ENCODE measurements around the gene CENPE.

GRCh38 chr4:103168993-103169392 is 29.1 kb downstream of the CENPE start:
- TF ChIP-seq, protein P1, sequence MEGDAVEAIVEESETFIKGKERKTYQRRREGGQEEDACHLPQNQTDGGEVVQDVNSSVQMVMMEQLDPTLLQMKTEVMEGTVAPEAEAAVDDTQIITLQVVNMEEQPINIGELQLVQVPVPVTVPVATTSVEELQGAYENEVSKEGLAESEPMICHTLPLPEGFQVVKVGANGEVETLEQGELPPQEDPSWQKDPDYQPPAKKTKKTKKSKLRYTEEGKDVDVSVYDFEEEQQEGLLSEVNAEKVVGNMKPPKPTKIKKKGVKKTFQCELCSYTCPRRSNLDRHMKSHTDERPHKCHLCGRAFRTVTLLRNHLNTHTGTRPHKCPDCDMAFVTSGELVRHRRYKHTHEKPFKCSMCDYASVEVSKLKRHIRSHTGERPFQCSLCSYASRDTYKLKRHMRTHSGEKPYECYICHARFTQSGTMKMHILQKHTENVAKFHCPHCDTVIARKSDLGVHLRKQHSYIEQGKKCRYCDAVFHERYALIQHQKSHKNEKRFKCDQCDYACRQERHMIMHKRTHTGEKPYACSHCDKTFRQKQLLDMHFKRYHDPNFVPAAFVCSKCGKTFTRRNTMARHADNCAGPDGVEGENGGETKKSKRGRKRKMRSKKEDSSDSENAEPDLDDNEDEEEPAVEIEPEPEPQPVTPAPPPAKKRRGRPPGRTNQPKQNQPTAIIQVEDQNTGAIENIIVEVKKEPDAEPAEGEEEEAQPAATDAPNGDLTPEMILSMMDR (conservative IDR thresholded peaks at IDR 0.05; ENCODE audit: low read length) = no peak
- no peak for TF ChIP-seq EZH2phosphoT487 (IDR thresholded peaks at IDR 0.05; ENCODE audit: borderline replicate concordance, low read depth, low read length)

Data from OCI-LY7 (cell line).